KOPT-K1 (cell line): ENCODE data around the gene BICDL2.
A peak's percentile ranks its signal among the peaks of the same experiment; 100 is the strongest.

Experiments used
- H3K27ac ChIP-seq: fragments of 200-600 bp; sonication (generic); 2 replicates; pipeline ENCODE4 v1.5.1; 2016; ENCODE audit warnings: antibody characterized with exemption, mild to moderate bottlenecking, low read depth, low read length; ENCODE audit not compliant: poor library complexity, severe bottlenecking
- H3K36me3 ChIP-seq: fragments of 200-600 bp; sonication (generic); 2 replicates; pipeline ENCODE4 v1.5.1; 2017; ENCODE audit warnings: antibody characterized with exemption, mild to moderate bottlenecking, low read length, moderate library complexity; ENCODE audit not compliant: insufficient read depth
- H3K9me3 ChIP-seq: fragments of 200-600 bp; sonication (generic); 2 replicates; pipeline ENCODE4 v1.5.1; 2017; ENCODE audit warnings: antibody characterized with exemption, low read length, mild to moderate bottlenecking; ENCODE audit not compliant: insufficient read depth, poor library complexity, severe bottlenecking

The BICDL2 gene

DNA sequence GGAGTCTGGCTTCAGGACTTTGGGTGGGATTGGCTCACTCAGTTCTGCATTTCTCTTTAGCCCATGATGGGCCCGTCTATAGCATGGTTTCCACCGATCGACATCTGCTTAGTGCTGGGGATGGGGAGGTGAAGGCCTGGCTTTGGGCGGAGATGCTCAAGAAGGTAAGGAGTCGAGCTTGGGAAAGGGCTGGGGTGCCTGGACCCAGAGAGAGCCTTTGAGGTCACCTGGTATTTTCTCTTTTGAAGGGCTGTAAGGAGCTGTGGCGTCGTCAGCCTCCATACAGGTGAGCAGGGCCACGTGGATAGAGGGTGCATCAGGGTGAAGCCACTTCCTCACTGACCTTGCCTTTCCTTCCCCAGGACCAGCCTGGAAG is 10.8 kb downstream of the BICDL2 start:
- Histone ChIP-seq H3K27ac (no peak overlapping the region), H3K9me3 (no peaks in the 10 kb centered on the region), H3K36me3 (peaks cover 24% of the 10 kb centered on the region)

DNA sequence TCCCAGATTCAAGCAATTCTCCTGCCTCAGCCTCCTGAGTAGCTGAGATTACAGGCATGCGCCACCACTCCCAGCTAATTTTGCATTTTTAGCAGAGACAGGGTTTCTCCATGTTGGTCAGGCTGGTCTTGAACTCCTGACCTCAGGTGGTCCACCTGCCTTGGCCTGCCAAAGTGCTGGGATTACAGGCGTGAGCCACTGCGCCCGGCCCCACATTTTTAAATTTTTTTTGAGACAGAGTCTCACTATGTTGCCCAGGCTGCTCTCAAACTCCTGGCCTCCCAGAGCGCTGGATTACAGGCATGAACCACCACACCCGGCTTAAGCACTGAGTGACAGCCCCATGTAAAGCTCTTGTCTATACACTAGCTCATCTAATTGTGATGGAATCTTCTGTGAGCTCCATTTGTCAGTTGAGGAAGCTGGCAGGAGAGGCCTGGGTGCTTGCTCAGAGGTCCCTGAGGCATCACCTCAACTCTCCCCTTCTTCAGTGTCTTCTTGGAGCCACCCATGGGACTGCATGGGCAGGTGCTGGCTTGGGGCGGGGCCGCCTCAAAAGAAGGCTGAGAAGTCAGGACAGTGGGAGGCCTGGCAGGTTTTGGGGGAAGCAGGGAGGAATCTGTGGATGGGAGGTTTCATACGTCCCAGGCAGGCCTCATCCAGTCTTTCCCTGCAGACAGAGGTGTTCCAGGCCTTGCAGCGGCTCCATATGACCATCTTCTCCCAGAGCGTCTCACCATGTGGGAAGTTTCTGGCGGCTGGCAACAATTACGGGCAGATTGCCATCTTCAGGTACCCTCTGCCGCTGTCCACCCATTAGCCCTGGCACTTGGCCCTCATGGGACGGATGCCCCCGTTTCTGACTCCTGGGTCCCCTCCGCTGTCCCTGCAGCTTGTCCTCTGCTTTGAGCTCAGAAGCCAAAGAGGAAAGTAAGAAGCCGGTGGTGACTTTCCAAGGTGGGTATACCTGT is 11.4 kb downstream of the BICDL2 start:
- Histone ChIP-seq H3K36me3 (peaks cover 24% of the 10 kb centered on the region), H3K27ac (no peak overlapping the region), H3K9me3 (no peaks in the 10 kb centered on the region)

GRCh38 chr16:3023669-3024478 is 12.9 kb downstream of the BICDL2 start, which contains the start of the genes HCFC1R1 and THOC6:
Gene HCFC1R1 (minus strand): TSS chr16:3023942. CDS start chr16:3023941, 1 bp downstream.
Gene THOC6 (plus strand): TSS chr16:3024035. CDS start chr16:3024327, 292 bp downstream.
- no peaks in the 10 kb centered on the region for H3K9me3 ChIP-seq
- peak within 1 kb of the TSS; percentile 90 for H3K27ac ChIP-seq
- H3K36me3 ChIP-seq = peaks cover 24% of the 10 kb centered on the region

DNA sequence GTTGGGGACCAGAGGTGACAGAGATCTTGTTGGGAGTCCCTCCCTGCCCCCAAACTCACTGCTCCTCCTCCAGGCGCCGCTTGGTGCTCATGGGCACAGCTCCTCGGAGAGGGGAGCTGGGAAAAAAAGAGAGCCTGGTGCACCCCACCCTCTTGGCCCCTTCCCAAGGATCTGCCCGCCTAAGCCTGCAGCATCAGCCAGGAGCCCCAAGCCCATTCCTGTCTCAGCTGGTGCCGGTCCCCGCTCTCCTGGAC is 13.4 kb downstream of the BICDL2 start:
- Histone ChIP-seq H3K36me3 (peaks cover 24% of the 10 kb centered on the region), H3K9me3 (no peaks in the 10 kb centered on the region), H3K27ac (peak overlapping the region; percentile 90)

DNA sequence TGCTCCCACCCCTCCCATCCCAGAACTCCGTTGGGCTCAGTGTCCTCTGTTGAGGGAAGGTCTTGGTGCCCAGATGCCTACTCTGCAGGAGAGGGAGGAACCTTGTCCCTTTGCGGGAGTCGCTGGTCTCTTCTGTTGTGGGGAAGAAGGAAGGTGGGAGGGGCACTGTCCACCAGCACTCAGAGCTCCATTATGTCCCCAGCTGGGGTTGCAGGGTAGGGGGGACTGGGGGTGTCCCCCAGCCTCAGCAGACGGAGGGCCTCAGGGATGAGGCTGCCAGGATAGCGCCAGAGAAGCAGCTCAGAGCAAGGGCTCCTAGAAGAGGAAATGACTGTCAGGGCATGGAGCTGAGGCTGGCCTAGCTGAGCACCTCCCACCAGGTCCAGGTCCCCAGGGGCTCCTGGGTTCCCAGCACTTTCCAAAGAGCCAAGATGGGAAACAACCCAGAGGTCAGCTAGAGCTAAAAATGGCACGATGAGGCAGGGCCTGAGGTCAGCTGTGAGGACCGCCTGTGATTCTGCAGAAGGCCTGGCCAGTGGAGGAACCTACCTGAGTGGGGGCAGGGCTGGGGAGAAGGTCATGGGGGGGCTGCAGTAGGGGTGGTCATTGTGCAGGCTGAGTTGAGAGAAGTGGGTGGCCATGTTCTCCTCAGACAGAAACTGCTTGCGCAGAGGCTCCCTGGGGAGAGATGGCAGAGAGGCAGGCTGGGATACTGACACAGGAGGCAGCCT is 13.9 kb downstream of the BICDL2 start:
- H3K27ac ChIP-seq = no peak overlapping the region
- no peaks in the 10 kb centered on the region for H3K9me3 ChIP-seq
- peaks cover 24% of the 10 kb centered on the region for H3K36me3 ChIP-seq

DNA sequence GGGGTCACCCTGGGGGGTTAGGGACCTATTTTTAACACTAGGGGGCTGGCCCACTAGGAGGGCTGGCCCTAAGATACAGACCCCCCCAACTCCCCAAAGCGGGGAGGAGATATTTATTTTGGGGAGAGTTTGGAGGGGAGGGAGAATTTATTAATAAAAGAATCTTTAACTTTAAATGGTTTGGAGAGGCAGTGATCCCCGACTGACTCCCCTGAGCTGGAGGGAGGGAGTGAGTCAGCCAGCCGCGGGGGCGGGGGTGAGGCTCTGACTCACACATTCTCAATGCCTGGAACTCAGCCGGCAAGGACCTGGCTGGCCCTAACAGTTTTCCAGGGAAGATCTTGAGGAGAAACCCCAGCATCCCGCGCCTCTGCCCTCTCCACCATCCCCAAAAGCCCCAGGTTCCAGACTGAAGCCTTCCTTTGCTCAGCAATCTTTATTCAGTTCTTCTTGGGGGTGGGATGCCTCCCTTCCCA is 14.5 kb downstream of the BICDL2 start:
- no peaks in the 10 kb centered on the region for H3K9me3 ChIP-seq
- H3K27ac ChIP-seq = no peak overlapping the region
- H3K36me3 ChIP-seq = peaks cover 21% of the 10 kb centered on the region

DNA sequence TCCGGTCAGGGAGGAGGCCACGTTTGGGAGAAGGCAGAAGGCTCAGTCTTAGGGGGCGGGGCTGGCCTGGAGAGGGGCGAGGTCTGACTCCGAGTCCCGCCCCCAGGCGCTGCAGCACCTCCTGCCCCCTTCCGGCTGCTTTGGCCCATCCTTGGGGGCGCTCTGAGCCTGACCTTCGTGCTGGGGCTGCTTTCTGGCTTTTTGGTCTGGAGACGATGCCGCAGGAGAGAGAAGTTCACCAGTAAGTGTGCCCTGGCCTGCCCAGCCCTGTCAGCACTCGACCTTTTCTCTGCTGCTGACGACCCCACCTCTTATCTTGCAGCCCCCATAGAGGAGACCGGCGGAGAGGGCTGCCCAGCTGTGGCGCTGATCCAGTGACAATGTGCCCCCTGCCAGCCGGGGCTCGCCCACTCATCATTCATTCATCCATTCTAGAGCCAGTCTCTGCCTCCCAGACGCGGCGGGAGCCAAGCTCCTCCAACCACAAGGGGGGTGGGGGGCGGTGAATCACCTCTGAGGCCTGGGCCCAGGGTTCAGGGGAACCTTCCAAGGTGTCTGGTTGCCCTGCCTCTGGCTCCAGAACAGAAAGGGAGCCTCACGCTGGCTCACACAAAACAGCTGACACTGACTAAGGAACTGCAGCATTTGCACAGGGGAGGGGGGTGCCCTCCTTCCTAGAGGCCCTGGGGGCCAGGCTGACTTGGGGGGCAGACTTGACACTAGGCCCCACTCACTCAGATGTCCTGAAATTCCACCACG is 15.1 kb downstream of the BICDL2 start:
- Histone ChIP-seq H3K27ac (no peak overlapping the region), H3K9me3 (no peaks in the 10 kb centered on the region)

DNA sequence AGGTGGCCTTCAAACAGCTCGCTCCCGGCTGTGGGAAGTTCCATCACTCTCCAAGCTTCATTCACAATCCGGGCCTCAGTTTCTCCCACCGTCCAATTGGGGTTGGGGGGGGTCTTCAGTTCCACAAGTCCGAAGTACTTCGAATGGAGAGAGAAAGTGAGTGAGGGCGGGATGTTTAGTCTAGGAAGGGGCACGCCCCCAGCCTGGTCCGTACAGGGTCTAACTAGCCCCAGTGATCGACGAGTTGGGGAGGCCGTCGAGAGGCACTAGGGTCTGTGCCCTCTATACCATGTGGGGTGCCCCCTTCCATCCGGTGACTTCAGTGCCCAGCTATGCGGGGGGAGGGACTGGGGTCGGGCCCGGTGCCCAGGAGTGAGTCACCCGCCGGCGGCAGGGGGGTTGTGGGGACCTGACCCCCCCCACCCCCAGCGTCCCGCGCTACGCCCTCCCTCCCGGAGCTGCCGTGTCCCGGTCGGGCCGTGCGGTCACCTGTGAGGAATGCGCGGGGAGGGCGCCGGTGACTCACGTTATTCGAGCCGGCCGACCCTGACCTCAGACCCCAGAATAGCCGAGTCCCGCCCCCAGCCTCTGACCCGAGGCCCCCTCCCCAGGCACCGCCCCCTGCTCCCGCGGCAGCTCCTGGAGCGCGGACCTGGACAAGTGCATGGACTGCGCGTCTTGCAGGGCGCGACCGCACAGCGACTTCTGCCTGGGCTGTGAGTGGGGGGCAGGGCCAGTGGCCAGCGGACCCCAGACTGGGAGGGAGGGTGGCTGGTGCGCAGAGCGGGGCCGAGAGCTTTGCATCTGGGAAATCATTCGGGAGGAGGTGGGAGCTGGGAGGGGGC is 15.9 kb downstream of the BICDL2 start:
- H3K27ac ChIP-seq = no peak overlapping the region
- H3K9me3 ChIP-seq = no peaks in the 10 kb centered on the region
- peaks cover 7% of the 10 kb centered on the region for H3K36me3 ChIP-seq

More for the DNA sequence above, 15.1 kb downstream of the BICDL2 start:
- H3K36me3 ChIP-seq = peaks cover 15% of the 10 kb centered on the region

GRCh38 chr16:3020247-3020603 is 16.5 kb downstream of the BICDL2 start, which contains the start of gene TNFRSF12A:
Gene TNFRSF12A (plus strand): TSS chr16:3020368. CDS start chr16:3020398, 30 bp downstream.
- no peaks in the 10 kb centered on the region for H3K9me3 ChIP-seq
- 0 out of 2 replicates have a peak, but pooled peaks cover under 1% of the 10 kb centered on the region for H3K36me3 ChIP-seq
- no peak within 1 kb of the TSS for H3K27ac ChIP-seq

DNA sequence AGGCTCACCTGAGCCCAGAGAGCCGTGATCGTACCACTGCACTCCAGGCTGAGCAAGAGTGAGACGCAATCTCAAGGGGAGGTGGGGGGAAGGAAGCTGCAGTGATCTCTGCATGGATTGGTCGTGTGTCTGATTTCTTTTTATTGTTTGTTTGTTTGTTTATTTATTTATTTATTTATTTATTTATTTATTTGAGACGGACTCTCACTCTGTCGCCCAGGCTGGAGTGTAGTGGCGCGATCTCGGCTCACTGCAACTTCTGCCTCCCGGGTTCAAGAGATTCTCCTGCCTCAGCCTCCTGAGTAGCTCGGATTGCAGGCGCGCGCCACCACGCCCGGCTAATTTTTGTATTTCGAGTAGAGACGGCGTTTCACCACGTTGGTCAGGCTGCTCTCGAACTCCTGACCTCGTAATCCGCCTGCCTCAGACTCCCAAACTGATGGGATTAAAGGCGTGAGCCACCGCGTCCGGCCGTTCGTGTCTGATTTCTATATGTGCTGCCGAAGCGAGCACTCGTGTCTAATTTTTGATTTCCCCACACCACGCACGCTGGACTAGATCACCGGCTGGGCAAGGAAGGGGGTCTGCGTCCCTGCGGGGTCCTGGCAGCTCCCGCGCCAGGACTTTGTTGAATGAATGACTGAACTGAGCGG is 17.0 kb downstream of the BICDL2 start:
- Histone ChIP-seq H3K36me3 (no peaks in the 10 kb centered on the region), H3K27ac (no peak overlapping the region), H3K9me3 (no peaks in the 10 kb centered on the region)

DNA sequence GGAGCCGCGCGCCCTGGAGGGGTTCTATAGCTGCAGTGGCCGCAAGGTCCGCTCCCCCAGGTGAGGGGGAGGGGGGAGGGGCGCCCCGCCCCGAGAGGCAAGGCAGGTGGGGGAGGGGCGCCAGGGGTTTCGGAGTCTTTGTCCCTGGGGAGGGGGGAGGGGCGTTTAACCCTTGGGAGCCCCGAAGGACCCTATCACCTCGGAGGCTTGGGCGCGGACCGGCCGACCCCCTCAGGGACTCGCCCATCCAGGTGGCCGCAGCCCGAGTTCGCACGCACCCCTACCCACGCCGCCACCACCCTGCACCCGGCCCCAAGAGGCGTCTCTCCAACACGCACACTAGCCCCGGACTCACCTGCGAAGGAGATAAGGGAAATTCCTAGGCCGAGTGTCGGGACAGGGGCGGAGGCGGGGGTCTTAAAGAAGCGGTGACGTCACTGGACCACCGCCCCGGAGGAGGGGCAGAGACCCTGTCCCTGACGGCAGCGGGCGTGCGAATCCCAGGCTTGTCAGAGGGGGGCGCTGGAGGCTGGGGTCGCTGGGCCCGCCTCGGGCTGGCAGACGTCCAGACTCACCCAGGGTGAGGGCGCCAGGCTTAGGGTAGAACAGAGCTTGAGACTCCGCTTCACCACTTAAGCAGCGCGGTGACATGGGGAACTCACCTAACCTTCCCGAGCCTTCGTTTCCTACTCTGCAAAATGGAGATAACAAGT is 18.8 kb downstream of the BICDL2 start, which contains the start of gene CLDN6:
TSS of gene CLDN6 (minus strand) at position 390 of the 713 bp plus-strand sequence. CDS start 2,162 bp downstream, outside the sequence.
- Histone ChIP-seq H3K36me3 (no peaks in the 10 kb centered on the region), H3K9me3 (no peaks in the 10 kb centered on the region), H3K27ac (no peak within 1 kb of the TSS)

GRCh38 chr16:3017344-3017743 is 19.4 kb downstream of the BICDL2 start:
- Histone ChIP-seq H3K36me3 (no peaks in the 10 kb centered on the region), H3K27ac (no peak overlapping the region), H3K9me3 (no peaks in the 10 kb centered on the region)
